Stimulated activated CD4-positive, alpha-beta T cell treated with anti-CD3 and anti-CD28 coated beads, Interleukin-12 subunit alpha, Interleukin-12 subunit beta, amount 100 ng/mL, for 48 hours (primary cell): Measurements from ENCODE around the gene ALDH3A2.

Experiments used
- DNase-seq, 3 donors: peaks; one replicate each; pipeline ENCODE4 v3.0.0-alpha.2; 2020; ENCODE audit warnings: low read depth in 2 of 3, low spot score in 1 of 3

ALDH3A2 gene

DNA sequence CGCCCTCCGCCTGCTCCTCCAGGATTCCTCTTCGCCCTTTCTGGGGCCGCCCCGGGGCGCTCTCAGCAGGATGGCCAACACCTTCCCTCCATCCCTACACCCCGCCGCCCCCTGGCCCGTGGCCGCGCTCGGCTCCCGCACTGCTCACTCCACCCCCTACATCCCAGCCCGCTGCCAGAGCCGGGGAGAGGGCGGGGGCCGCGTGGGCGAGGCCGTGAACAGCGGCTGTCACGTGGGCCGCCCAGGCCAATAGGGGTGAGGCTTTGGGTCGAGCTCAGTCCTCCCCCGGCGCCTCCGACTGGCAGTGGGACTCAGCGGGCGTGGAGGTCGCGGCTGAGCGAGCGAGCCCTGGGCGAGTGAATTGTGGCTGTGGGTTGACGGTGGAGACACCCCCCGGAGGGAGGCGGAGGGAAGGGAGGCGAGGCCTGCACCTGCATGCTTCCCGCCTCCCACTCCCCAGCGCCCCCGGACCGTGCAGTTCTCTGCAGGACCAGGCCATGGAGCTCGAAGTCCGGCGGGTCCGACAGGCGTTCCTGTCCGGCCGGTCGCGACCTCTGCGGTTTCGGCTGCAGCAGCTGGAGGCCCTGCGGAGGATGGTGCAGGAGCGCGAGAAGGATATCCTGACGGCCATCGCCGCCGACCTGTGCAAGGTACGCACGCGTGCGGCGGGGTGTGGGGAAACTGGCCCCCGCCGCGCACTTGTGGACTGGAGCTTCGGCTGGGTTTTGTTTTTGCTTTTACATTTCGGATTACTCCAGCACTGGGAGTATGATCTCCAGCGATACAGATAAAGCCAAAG, at the start of gene ALDH3A2:
Gene ALDH3A2, plus strand, starts transcription at position 277 of the 799 bp plus-strand sequence. Its CDS starts 221 bp downstream, at position 498.
- peak; percentile 84 to 93 (median 89) for DNase-seq

DNA sequence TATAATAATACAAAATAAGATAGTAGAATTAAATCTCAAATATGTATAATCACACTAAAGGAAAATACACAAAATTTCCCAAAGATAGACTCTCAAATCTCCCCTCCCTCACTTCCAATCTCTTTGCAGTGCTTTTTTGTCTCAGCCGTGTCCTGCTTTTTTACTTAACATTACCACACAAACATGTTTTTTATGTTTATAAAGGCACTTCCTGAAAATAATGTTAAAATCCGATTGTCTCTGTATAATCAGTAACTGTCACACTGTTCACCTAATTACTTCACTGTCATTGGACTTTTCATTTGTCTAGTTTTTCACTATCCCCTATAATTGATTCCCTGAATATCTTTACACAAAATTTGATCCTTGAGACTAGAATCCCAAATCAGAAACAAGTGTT, 38.2 kb upstream of the ALDH3A2 start:
- DNase-seq, result no peak

DNA sequence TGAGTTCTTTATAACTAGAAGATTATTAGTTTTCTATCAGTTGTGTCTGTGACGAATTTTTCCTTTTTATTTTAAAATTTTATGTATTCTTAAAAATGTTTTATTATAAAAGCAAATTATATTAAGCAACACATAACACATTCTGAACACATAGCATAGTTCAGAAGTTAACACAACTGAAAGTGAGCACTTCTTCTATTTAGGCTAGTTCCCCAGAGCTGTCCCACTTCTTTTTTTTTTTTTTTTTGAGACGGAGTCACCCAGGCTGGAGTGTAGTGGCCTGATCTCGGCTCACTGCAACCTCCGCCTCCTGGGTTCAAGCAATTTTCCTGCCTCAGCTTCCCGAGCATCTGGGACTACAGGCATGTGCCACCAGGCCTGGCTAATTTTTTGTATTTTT, 37.7 kb upstream of the ALDH3A2 start:
- no peak for DNase-seq

DNA sequence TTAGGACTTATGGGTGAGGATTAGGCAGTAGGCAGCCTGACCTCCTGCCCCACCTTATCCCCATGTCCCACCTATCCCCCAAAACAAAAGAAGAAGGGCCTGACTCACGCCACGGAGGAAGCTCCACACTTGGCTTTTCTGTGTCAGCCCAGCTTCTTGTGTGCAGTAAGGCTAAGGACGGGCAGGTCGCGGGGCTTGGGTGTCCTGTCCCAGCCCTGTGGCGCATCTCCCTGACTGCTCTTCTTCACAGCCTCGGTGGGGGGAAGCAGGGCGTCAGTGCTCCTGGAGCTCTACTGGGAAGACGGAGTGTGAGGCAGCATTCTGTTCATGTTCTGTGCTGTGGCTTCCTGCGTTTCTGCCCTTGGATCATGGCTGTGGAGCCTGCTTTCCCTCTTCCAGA, 34.6 kb upstream of the ALDH3A2 start:
- DNase-seq, result no peak

DNA sequence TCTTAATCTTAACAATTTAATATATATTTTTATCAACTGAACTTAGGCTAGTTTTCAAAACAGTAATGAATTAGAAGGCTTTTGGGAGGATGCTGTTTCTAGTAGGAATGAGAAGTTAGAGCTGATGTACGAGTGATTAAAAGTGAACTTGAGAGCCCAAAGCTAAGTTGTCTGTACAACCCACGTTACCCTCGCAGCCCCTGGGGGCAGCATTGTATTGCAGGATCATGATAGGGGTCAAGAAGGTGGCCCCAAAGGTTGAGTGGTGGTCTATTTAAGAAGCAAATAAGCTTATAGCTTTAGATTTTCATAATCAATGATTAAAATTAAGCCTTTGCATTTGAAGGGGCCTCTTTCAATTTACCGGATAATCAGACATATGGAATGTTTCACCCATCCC, 33.7 kb upstream of the ALDH3A2 start:
- DNase-seq, result no peak

DNA sequence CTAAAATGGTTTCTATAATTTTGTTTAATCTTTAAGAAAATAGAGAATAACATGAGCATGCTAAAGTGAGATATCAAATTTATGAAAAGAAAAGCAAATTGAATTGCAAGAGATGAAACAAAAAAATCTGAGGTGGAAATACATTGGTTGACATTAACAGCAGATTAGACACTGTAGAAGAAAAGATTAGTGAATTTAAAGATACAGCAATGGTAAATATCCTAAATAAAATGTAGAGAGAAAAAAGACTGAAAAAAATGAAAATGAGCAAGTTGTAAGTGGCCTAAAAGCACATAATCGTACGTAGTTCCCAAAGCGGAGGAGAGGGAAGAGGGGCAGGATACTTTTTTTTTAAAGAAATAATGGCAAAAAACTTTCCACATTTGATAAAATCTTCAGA, 30.5 kb upstream of the ALDH3A2 start:
- no peak for DNase-seq

DNA sequence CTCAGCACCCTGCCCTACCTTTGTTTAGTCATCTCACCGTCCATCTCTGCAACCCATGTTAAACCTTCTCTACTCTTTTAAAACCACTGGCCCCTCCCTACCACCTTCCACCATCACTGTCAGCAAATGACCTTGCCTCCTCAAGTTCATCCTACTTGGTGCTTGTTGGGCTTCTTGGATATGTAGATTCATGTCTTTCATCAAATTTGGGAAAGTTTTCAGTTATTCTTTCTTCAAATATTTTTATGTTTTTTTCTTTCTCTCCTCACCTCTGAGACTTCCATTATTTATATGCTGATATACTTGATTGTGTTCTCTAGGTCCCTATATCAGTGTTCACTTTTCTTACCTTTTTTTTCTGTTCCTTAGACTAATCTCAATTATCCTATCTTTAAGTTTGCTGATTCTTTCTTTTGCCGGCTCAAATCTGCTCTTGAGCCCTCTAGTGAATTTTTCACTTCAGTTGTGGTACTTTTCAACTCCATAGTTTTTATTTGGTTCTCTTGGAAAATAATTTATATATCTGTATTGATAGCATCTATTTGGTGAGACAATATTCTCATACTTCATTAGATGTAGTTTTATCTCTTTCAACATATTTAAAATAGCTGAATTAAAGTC, 28.7 kb upstream of the ALDH3A2 start:
- no peak for DNase-seq

DNA sequence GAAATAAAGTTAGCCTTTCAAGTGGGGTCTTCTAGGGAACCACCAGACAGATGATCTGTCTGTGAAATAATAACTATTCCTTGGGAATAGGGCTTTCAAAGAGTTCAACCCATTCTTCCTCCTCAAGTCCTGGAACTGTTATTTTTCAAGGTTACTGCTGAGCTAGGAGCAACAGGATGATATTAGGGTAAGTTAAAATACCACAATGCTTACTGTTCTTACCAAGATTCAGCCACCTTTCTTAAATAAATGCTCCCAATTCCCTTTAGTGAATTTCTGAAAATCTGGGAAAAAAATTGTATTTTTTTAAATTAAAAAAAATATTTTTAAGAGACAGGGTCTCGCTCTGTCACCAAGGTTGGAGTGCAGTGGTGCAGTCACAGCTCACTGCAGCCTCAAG, 26.9 kb upstream of the ALDH3A2 start:
- no peak for DNase-seq

DNA sequence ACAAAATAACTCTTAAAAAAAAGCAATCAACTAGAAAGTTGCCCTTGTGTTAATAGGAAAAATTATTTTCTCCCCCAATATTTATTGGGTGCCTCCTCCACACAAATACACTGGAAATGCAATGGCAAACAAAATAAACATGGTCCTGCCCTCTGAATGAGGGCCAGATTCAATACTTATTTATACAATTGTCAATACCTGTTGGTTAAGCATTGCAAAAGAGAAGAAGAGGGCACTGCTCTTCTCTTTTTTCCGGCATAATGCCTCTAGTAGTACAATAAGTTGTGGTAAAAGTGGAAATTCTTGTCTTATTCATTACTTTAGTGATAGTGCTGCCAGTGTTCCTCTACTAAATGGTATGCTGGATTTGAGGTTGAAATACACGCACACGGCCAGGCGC, 22.5 kb upstream of the ALDH3A2 start:
- no peak for DNase-seq

DNA sequence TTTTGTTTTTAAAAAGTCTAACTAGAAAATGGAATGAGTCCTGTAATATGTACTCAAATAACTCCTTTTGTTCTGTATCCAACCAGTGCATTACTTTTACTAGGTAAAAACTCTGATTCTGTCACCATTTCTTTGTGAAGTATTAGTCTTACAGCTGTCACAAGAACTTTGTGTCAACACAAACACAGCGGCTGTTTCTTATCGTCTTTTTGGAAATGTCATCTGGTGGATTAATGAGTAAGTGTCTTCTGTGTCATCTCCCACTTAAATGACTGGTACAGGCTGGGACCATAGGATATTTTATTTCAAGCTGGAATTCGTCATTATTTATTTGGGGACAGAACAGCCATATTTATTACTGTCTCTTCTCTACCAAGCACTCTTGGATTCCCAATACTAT, 19.1 kb upstream of the ALDH3A2 start:
- DNase-seq, result no peak

DNA sequence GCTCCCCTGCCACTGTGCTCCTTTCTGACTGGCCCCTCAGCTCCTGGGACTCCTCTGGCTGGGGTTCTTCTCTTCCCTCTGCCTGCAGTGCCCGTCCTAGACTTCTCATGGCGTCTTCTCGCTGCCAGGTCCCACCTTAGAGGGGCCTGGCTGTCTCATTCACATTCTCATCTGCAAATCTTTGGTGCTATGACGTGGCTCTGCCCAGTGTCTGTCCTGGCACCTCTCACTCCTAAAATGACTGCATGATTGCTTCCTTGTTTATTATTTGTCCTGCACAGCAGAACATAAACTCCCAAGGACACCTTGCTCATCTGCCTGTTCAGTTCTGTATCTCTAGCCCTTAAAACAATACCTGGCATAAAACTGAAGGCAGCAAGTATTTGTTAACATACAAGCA, 18.5 kb upstream of the ALDH3A2 start:
- DNase-seq, result no peak

DNA sequence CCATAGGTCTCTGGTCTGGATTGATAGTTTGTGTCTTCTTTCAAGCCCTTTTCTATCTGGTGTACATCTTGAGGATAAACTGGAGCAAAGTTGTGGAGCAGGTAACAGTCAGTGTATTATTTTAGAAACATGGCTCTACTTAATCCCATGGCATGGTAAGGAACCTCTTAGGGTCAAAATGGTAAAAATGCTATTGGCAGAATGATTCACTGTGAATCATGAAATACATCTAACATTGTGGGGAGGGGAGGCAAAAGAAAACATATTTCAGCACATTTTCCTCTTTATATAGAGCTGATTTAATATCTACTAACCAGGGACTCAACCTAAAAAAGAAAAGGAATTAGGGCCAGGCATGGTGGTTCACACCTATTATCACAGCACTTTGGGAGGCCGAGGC, 17.9 kb upstream of the ALDH3A2 start:
- DNase-seq, result no peak

DNA sequence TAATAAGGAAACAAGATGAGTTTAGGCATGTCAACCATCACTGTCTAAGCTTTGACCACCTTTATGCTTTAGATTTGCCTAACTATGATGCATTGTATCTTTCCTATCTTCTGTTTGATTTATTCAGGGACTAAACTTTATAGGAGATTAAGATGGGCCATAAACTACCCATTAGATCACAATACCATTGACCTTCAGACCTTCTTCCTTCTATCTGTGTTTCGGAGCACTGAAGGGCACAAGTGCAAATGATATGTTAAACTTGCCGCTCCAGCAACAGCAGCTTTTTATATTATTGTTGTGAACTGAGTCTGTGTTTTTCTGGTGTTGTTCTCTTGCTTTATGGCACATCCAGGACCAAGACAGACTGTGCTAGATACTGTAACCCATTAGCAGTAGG, 16.6 kb upstream of the ALDH3A2 start:
- no peak for DNase-seq

DNA sequence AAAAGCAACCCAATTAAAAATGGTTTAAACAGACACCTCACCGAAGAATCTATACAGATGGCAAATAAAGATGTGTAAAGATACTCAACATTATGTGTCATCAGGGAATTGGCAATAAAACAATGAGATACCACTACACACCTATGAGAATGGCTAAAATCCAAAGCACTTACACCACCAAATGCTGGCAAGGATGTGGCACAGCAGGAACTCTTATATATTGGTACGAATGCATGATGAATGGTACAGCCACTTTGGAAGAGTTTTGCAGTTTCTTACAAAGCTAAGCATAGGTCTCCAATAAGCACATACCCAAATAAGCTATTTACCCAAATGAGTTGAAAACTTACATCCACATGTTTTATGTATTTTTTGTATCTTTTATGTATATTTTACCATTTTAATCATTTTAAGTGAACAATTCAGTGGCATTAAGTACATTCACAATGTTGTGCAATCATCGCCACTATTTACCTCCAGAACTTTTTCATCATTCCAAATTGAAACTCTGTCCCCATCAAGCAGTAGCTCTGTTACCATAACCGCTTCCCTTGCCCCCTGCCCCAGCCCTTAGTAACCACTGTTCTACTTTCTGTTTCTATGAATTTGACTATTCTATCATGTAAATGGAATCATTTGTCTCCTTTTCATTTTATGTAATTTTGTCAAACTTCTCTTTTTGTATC, 6.7 kb upstream of the ALDH3A2 start:
- DNase-seq, result no peak

DNA sequence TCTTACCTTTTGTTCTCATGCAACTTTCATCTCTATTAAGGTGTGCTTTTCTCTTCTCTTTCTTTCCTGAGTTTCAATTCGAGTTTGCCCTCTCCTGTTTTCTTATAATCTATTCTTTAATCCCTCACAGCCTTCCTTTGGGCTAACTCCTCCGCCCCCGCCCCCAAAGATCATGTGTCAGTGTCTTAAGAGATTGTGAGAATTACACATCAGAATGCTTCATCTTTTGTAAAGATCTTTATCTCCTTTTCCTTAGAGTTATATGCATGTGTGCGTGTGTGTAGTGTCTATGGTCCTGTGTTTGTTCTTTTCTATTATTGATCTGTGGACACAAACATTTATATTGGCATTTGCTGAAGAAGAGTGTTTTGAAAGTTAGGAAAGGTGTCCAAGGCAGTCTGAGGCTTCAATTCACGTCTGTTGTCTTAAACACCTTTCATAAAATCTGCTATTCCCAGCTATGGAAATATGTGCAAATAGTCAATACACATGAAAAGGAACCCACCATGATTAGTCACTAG, 6.1 kb upstream of the ALDH3A2 start:
- no peak for DNase-seq

DNA sequence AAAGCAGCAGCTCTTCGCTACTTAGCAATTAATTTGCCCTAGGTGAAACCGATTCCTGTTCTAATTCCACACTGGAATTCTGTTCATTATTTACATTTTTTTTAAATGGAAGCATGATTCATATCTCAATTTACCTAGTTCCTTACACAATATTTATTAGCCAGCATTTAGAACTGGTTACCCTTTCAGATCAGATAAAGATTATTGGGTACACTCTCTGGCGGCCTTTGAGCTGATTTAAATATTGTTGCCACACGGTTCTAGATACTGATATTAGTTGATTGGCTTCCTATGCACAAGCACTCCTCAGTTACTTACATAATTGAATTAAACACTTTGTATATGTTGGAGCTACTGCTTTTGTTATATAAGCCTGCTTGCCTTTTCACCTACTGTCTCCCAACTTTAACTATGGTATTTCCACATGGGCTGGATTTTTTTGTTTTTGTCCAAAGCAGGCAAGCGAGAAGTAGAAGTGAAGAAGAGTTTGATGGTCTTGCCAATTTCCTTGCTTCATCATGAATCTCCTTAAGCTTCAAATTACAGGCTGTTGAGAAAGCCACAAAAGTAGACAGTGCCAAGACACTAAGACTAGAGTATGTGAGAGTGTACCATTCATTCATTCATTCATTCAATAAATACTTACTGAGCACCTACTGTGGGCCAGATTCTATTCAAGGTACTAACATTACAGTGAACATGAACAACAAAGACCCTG, 3.9 kb upstream of the ALDH3A2 start:
- no peak for DNase-seq

DNA sequence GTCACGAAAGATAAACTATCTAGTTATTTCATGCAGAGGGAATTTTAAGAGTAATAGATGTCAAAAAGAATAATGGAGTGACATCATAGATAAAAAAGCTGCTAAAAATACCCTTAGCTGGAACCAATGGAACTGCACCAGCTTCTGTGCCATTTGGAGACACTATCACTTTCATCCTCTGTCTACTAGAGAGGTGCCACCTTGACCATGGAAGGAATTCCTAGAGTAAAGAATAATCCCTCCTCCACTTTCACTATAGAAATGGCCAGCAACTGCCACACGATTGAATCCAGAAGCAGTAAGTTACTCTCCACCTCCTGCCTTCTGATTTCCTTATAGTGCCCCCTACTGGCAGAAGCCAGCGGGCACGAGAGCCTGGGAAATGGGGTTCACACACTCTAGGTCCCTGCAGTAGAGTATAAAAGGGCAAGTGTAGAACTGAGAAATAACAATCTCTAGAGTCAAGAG, 2.8 kb upstream of the ALDH3A2 start:
- DNase-seq, result peak; percentile 25 to 63 (median 41)

DNA sequence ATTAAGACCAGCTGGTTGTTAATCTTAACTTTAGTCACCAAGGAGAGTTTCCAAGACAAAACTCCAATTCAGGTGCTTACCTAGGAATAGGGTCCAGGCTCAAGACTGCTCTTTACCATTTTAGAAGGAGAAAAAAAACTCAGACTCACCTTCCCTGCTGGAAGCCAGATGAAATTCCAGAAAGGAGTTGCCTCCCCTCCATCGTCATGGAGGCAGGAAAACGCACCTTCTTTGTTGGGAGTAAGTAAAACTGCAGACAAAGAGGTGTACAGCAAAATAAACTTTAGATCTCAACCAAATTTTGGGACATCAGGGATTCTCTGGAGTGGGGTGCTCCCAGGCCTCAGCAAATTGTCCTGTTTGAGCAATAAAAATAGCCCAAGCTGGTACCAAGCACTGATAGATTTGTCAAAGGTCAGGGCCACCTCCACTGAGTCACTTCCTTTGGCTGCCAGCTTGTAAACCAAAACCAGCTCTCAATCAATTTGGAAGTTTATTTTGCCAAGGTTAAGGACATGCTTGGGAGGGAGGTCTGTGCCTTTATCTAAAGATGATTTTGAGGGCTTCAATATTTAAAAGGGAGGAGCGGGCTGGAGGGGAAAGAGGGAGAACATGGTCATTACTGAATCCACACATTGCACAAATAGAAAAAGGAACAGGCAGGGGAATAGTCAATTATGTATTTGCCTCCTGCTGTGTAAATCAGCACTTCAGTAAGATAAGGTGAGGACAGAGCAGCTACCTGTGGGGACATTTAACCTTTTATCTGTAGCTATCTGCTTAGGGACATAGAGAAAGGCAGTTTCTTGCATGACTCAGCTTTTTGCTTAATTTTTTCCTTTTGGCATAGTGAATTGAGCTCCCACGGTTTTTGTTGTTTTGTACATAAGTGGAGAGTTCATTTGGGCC, 1.5 kb upstream of the ALDH3A2 start:
- DNase-seq, result no peak

DNA sequence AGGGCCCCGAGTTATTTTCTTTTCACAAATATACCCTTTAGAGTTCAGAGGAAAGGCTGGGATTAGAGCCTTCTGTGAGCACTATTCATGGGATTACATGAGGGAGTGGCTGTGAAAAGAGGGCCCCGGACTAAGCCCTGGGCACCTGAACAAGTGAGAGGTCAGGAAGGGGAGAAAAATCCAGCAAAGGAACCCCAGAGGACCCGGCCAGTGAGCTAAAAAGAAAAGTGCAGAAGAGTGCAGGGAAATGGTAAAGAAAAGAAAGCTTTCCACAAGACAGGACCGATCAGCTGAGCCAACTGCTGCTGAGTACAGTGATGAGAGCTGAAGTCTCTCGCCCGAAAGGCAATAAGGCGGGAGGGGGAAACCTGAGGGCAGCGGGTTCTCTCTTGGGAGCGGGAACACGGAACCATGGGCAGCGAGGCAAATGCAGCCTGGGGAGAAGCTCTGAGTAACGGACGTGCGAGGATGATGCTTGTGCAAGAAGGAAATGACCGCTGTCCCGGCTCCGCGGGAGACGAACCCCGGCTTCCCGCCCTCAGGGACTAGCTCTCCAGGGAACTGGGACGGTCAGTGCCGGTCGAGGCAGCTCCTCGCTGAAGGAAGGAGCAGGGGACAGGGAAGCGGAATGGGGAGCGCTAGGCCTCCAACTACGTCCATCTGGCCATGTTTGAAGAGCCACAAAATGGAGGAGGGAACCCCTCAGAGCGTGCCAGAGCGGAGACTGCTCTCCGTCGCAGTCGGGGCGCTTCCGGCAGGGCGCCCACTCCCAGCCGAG, 665 bp upstream of the ALDH3A2 start:
- peak in 2 of 3 donors; percentile 12 to 17 for DNase-seq

DNA sequence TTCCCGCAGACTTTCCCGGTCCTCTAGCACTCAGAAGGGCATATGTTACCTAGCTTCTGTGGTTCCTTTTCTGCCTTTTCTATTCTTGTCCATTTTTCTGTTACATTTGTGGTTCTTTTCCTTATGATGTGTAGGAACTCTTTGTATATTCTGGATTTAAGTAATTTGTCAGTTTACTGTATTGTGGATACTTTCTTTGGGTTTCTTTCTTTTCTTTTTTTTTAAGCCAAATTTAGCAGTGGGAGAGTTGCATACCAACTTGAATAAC, 657 bp downstream of the ALDH3A2 start:
- no peak for DNase-seq
